ENCODE results near the gene IL36A. TPM values are rescaled to one million over a fixed set of nuclear protein-coding genes. Genes with fewer than 3 reads are reported as not detected.

IL36A gene
- total and polyA plus RNA-seq, 9 of the 15 experiments (the other 6 are each of a cell fraction or from before 2014, with no cell fraction given), result not detected

GRCh38 chr2:112993831-112994230 is 11.4 kb upstream of the IL36A start:
- Histone ChIP-seq H3K4me3 (no peak overlapping the region), H3K9me1 (ENCODE audit: control insufficient read depth, insufficient read depth, low read length) (no peaks in the 10 kb centered on the region), H3K9me3 (replicated peaks; ENCODE audit: control insufficient read depth, insufficient read depth, low read depth, low read length) (no peaks in the 10 kb centered on the region), H2AFZ (ENCODE audit: low read depth, low read length) (no peak overlapping the region), H3K27ac (ENCODE audit: extremely low read depth, low read depth, low read length) (no peak overlapping the region), H3K4me1 (replicated peaks in 1 of 2; ENCODE audit: control insufficient read depth in 2 of 2, insufficient read depth in 2 of 2, low read length in 2 of 2) (no peaks in the 10 kb centered on the region), H3K36me3 (ENCODE audit: control insufficient read depth, insufficient read depth, low read length) (no peaks in the 10 kb centered on the region), H3K27me3 (ENCODE audit: control insufficient read depth in 2 of 2, insufficient read depth in 2 of 2, low read length in 2 of 2) (no peaks in the 10 kb centered on the region), H3K4me2 (ENCODE audit: insufficient read depth, low read length) (no peak overlapping the region), H3K79me2 (ENCODE audit: control insufficient read depth, insufficient read depth, low read length) (no peaks in the 10 kb centered on the region), H3K9ac (ENCODE audit: insufficient read depth in 1 of 2, low read depth in 2 of 2, low read length in 2 of 2) (no peak overlapping the region), H4K20me1 (replicated peaks; ENCODE audit: control insufficient read depth, insufficient read depth, low read length) (no peaks in the 10 kb centered on the region)
- ATAC-seq (no peak), DNase-seq (ENCODE audit: extremely low read depth in 1 of 4, low spot score in 3 of 4) (no peak), FAIRE-seq (no peak)
- TF ChIP-seq TBL1XR1 (IDR thresholded peaks at IDR 0.05; ENCODE audit: low read length in 2 of 2) (no peak), ELF2 (CRISPR knock-in tag; IDR thresholded peaks at IDR 0.05) (no peak), ZC3H8 (IDR thresholded peaks at IDR 0.05) (no peak), HINFP (tag; conservative IDR thresholded peaks at IDR 0.05; ENCODE audit: low read depth) (no peak), CXXC5 (CRISPR knock-in tag; IDR thresholded peaks at IDR 0.05) (no peak), CBX5 (IDR thresholded peaks at IDR 0.05; ENCODE audit: borderline replicate concordance, low read depth) (no peak)
- in situ Hi-C loops (cut with MboI) (no loop called here), intact Hi-C loops (cut with micrococcal nuclease) (no loop called here)
- CTCF ChIA-PET (ENCODE audit: low intra/inter-chr PET ratio), result no interaction called here
- no TSS peak for BruUV-seq (replicated peaks)
- POLR2A ChIA-PET, result interaction anchor here (0.6 kb wide), 1 partner anchor 38 kb away, joined by 4 read pairs; no protein-coding TSS in a partner anchor

DNA sequence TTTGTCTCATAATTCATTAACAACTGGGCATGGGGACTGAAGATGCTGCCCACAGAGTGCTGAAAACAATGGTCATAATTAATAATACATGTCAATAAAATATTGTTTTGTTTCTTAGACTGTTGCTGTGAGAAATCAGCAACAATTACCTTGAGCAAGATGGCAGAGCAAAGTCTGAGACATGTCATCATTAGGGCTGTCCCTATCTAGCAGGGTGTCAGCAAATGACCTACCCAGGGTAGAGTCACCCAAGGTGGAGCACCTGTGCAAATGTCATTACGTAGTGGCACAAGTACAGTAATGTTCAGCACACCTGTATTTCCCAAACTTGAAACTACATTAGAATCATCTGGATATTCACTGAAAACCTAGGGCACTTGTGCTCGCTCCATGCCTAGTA is 10.6 kb upstream of the IL36A start:
- no peak for ATAC-seq
- TF ChIP-seq ZNF217 (CRISPR knock-in tag; IDR thresholded peaks at IDR 0.05) (no peak), HNRNPH1 (optimal IDR thresholded peaks at IDR 0.05; ENCODE audit: low read depth, low read length) (no peak), NR4A1 (CRISPR knock-in tag; IDR thresholded peaks at IDR 0.05) (no peak), NR4A1 (tag; IDR thresholded peaks at IDR 0.05) (no peak), CREB1 (IDR thresholded peaks at IDR 0.05) (no peak), CREB1 (CRISPR knock-in tag; IDR thresholded peaks at IDR 0.05) (no peak), ZNF444 (CRISPR knock-in tag; IDR thresholded peaks at IDR 0.05) (no peak), ZNF232 (CRISPR knock-in tag; IDR thresholded peaks at IDR 0.05) (no peak), RFX1 (IDR thresholded peaks at IDR 0.05) (no peak)
- TF ChIP-seq, protein P1, sequence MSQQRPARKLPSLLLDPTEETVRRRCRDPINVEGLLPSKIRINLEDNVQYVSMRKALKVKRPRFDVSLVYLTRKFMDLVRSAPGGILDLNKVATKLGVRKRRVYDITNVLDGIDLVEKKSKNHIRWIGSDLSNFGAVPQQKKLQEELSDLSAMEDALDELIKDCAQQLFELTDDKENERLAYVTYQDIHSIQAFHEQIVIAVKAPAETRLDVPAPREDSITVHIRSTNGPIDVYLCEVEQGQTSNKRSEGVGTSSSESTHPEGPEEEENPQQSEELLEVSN (IDR thresholded peaks at IDR 0.05; ENCODE audit: borderline replicate concordance in 1 of 2, extremely low read depth in 1 of 2, insufficient read depth in 1 of 2, insufficient read length in 1 of 2, low read depth in 1 of 2, low read length in 1 of 2, poor library complexity in 1 of 2, severe bottlenecking in 1 of 2), result no peak
- H3K9ac ChIP-seq (ENCODE audit: insufficient read depth in 1 of 2, low read depth in 2 of 2, low read length in 2 of 2), result no peak overlapping the region
- WGBS (ENCODE audit: insufficient coverage, low coverage, missing lambda C conversion rate), result 31% methylated on average over 2 of the region's 2 CpGs
- H2AFZ ChIP-seq (ENCODE audit: low read depth, low read length), result no peak overlapping the region
- CTCF ChIA-PET (ENCODE audit: low intra/inter-chr PET ratio), result no interaction called here
- no peaks in the 10 kb centered on the region for H3K36me3 ChIP-seq (ENCODE audit: control insufficient read depth, insufficient read depth, low read length)
- no peak overlapping the region for H3K4me3 ChIP-seq
- H3K27me3 ChIP-seq (ENCODE audit: control insufficient read depth in 2 of 2, insufficient read depth in 2 of 2, low read length in 2 of 2), result no peaks in the 10 kb centered on the region
- no peaks in the 10 kb centered on the region for H4K20me1 ChIP-seq (replicated peaks; ENCODE audit: control insufficient read depth, insufficient read depth, low read length)
- DNase-seq (ENCODE audit: extremely low read depth in 1 of 4, low spot score in 3 of 4), result no peak
- H3K4me1 ChIP-seq (replicated peaks in 1 of 2; ENCODE audit: control insufficient read depth in 2 of 2, insufficient read depth in 2 of 2, low read length in 2 of 2), result no peaks in the 10 kb centered on the region
- H3K9me3 ChIP-seq (replicated peaks; ENCODE audit: control insufficient read depth, insufficient read depth, low read depth, low read length), result peaks cover under 1% of the 10 kb centered on the region; the same call in 1 of the 2 replicates
- no peak overlapping the region for H3K27ac ChIP-seq (ENCODE audit: extremely low read depth, low read depth, low read length)
- no peaks in the 10 kb centered on the region for H3K9me1 ChIP-seq (ENCODE audit: control insufficient read depth, insufficient read depth, low read length)
- intact Hi-C loops (cut with micrococcal nuclease) (no loop called here), in situ Hi-C loops (cut with MboI) (no loop called here)
- H3K4me2 ChIP-seq (ENCODE audit: insufficient read depth, low read length), result no peak overlapping the region
- H3K79me2 ChIP-seq (ENCODE audit: control insufficient read depth, insufficient read depth, low read length), result no peaks in the 10 kb centered on the region
- POLR2A ChIA-PET, result no interaction called here
- FAIRE-seq, result no peak
- BruUV-seq (replicated peaks), result no TSS peak
